ENCODE results near the gene TMCC2. TPM values are rescaled to one million over a fixed set of nuclear protein-coding genes. Genes with fewer than 3 reads are reported as not detected.
"Not testable (repeated sequence)": the region's sequence is repeated elsewhere in the genome, so short reads cannot be mapped to it uniquely, and the experiment has no call there.

TMCC2 gene
- total RNA-seq, 1 donor from 2014 or later = 13.4 TPM

DNA sequence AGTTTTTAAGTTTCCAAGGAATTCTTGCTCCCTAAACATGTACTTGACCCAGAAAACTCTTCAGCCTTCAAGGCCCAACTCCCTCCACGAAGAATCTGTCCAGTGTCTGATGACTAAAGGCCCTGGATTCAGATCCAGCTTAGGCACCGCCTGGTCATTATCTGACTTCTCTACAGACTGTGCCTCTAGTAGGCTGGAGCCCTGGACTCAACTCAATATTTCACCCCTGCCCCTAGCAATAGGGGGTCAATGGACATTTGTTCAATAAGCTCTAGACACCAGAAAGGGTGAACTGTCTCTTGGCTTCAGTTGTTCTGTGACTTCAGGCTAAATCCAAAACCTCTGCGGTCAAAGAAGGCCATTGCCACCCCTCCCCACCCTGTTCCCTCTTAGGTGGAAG, 59.3 kb downstream of the TMCC2 start:
- H3K27me3 Mint-ChIP-seq (ENCODE audit: low read depth) = peaks cover 13% of the 10 kb centered on the region
- H3K36me3 Mint-ChIP-seq (ENCODE audit: low read depth) = no peaks in the 10 kb centered on the region
- intact Hi-C loops (cut with micrococcal nuclease) = loop anchor here (5.0 kb wide), 1 partner anchor 85 kb away; no protein-coding TSS in a partner anchor
- no peak overlapping the region for H3K27ac Mint-ChIP-seq
- no peaks in the 10 kb centered on the region for H3K9me3 Mint-ChIP-seq
- peak overlapping the region; percentile 41 for H3K4me3 Mint-ChIP-seq (ENCODE audit: low read depth)
- no peak for DNase-seq (ENCODE audit: low spot score)
- H3K4me1 Mint-ChIP-seq (ENCODE audit: low read depth) = peaks cover 63% of the 10 kb centered on the region

DNA sequence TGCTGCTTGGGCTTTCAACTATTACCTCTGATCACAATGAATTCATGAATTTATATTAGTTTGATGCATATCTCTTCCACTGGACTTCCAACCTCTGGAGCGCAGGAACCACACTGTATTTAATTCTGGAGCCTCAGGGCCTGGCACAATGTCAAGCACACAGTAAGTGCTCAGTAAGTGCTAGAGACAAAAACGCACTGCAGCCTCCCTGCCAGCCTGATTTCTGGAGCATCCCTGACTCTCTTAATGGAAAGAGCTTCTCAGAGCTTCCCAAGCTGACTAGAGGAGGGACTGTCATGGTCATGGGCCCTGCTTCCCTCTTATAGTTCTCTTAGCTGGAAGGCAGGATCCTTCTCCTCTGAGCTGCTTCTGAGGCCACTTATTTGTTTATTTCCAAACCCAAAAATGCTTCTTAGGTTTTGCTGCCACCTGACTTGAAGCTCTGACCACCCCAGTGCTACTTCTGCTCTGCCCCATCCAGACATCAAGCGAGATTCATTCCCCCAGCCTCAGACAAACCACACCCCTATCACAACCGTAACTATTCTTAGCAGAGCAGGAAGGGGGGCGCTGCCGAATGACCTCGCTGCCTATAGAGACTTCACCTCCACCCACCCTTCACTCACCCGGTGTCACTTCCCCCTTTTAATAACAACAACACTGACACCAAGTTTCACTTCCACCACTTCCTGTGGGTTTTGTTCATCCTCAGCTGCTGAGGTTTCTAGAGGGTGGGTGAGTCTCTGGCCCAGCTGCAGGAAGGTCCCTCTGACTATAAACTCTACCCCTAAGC, 60.2 kb downstream of the TMCC2 start:
- peaks cover 5% of the 10 kb centered on the region for H3K27me3 Mint-ChIP-seq (ENCODE audit: low read depth)
- peak overlapping the region; percentile 41 for H3K4me3 Mint-ChIP-seq (ENCODE audit: low read depth)
- H3K9me3 Mint-ChIP-seq = no peaks in the 10 kb centered on the region
- peak overlapping the region; percentile 63 for H3K27ac Mint-ChIP-seq
- peak; percentile 82 for DNase-seq (ENCODE audit: low spot score)
- intact Hi-C loops (cut with micrococcal nuclease) = loop anchor here (1.0 to 5.0 kb wide), 2 partner anchors 33 to 86 kb away; partner anchors contain the start of gene NUAK2
- peaks cover 58% of the 10 kb centered on the region for H3K4me1 Mint-ChIP-seq (ENCODE audit: low read depth)
- H3K36me3 Mint-ChIP-seq (ENCODE audit: low read depth) = no peaks in the 10 kb centered on the region

DNA sequence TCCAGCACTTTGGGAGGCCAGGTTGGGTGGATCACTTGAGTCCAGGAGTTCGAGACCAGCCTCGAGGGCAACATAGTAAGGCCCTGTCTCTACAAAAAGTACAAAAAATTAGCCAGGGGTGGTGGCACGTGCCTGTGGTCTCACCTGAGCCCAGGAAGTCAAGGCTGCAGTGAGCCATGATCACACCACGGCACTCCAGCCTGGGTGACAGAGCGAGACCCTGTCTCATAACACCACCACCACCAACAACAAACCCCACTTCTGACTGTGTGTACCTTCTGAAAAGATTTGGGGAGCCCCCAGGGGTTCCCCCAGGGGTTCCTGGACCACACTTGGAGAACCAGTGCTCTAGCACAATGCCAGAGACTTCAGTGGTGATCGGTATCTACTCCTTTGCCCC, 63.9 kb downstream of the TMCC2 start:
- Mint-ChIP-seq H3K4me3 (ENCODE audit: low read depth) (no peak overlapping the region), H3K9me3 (no peaks in the 10 kb centered on the region), H3K27me3 (ENCODE audit: low read depth) (peaks cover 13% of the 10 kb centered on the region), H3K27ac (no peak overlapping the region), H3K4me1 (ENCODE audit: low read depth) (peaks cover 39% of the 10 kb centered on the region), H3K36me3 (ENCODE audit: low read depth) (no peaks in the 10 kb centered on the region)
- intact Hi-C loops (cut with micrococcal nuclease) = no loop called here
- no peak for DNase-seq (ENCODE audit: low spot score)

DNA sequence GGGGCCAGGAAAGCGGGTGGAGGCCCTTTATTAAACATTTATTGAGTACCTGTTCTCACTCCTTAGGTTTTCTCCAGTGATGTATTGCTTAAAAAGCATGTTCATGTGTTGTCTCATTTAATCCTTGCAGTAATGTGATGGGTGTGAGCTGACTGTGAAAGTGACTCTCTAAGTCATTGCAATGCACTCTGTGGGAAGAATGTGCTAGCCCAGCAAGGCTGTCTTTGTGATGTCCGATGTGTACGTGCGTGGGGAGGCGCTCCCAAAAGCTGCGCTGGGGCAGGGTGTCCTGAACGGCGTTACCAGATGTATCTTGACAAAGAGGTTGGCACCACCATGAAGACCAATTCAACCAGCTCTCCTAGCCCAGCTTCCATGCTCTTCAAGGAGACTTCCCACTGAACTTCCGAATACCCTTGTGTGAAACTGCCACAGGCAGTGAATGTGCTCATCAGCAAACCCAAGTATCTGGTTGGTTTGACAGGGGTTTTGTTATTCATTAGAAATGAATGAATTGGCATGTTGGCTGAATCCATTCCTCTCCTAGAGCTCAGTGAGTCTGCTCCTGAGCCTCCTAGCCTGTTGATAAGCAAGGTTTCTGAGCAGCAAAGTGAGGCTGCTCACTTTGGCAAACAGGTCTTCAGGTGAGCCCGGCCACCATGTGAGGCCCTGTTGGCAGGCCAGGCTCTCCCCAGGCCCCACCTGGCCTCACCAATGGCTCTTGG, 65.8 kb downstream of the TMCC2 start:
- Mint-ChIP-seq H3K27me3 (ENCODE audit: low read depth) (peaks cover 13% of the 10 kb centered on the region), H3K27ac (no peak overlapping the region), H3K4me3 (ENCODE audit: low read depth) (no peak overlapping the region), H3K9me3 (no peaks in the 10 kb centered on the region), H3K4me1 (ENCODE audit: low read depth) (peaks cover 23% of the 10 kb centered on the region), H3K36me3 (ENCODE audit: low read depth) (no peaks in the 10 kb centered on the region)
- no peak for DNase-seq (ENCODE audit: low spot score)
- intact Hi-C loops (cut with micrococcal nuclease) = no loop called here

DNA sequence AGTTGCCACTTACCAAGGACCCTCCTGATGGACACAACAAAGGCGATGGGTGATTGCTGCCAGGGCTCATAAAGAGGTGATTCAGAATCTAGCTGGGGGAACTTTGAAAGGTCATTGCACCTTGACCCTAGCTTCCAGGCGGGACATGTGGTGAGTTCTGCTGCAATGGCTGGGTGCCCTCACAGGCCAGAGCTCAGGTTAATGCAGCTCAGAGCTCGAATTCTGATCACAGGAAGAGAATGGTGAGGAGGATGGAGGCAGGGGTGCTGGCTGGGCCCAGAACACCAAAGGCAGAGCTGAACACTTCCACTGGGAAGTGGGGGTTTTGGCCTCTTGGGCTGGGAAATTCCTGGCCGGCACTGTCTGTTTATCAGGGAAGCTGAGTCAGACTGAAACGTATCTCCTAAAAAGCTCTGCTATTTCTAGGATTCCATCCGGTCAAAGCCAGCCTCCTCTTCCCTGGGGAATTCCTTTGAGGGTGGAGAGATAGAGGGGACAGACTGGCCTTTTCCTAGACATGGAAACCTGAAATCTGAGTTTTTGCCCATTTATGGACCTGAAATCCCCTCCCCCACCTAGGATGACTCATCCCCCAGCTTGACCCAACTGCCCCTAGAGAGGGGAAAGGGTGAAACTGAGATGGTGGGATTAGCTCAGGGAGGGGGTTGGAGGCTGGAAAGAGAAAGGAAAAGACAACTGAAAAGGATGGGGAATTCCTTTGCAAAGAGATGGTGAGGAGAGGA, 66.6 kb downstream of the TMCC2 start:
- Mint-ChIP-seq H3K36me3 (ENCODE audit: low read depth) (no peaks in the 10 kb centered on the region), H3K27ac (no peak overlapping the region), H3K4me1 (ENCODE audit: low read depth) (peaks cover 20% of the 10 kb centered on the region), H3K27me3 (ENCODE audit: low read depth) (peaks cover 11% of the 10 kb centered on the region), H3K4me3 (ENCODE audit: low read depth) (no peak overlapping the region), H3K9me3 (no peaks in the 10 kb centered on the region)
- intact Hi-C loops (cut with micrococcal nuclease) = no loop called here
- DNase-seq (ENCODE audit: low spot score) = no peak

DNA sequence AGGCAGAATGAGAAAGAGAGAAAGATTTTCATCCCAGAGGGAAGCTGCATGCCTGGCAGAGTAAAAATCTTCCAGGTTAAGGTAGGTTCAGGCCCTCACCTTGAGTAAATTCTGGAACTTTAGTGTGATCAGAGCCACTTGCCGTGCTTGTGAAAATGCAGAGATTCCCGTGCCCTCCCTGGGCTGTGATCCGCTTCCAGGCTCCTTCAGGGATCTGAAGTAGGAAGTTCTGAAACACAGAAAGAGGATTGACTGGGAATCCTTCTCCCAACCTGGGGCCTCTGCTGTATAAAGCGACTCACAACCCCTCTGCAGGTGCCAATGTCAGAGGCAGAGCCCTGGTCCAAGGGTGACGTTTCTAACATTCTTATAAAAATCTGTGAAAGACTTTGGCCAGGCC, 67.2 kb downstream of the TMCC2 start:
- Mint-ChIP-seq H3K4me3 (ENCODE audit: low read depth) (no peak overlapping the region), H3K36me3 (ENCODE audit: low read depth) (no peaks in the 10 kb centered on the region), H3K27ac (no peak overlapping the region), H3K4me1 (ENCODE audit: low read depth) (peaks cover 20% of the 10 kb centered on the region), H3K9me3 (no peaks in the 10 kb centered on the region), H3K27me3 (ENCODE audit: low read depth) (peaks cover 11% of the 10 kb centered on the region)
- intact Hi-C loops (cut with micrococcal nuclease) = no loop called here
- no peak for DNase-seq (ENCODE audit: low spot score)

DNA sequence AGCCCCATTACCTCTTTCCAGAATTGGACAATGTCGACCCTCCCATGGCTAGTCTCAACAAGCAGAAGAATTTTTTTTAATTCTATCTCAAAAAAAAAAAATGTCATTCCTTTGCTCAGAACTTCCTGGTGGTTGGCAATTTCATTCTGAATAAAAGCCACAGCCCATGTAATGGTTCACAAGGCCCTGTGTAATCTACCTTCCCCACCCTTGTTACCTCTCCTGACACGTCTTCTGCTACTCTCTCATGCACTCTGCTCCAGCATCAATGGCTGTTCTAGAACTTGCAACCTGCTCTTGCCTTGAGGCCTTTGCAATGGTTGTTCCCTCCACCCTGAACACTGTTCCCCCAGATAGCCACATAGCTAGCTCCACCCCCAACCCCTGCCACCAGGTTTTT, 68.4 kb downstream of the TMCC2 start:
- H3K27me3 Mint-ChIP-seq (ENCODE audit: low read depth) = peaks cover 11% of the 10 kb centered on the region
- no peak for DNase-seq (ENCODE audit: low spot score)
- no peak overlapping the region for H3K27ac Mint-ChIP-seq
- intact Hi-C loops (cut with micrococcal nuclease) = no loop called here
- H3K9me3 Mint-ChIP-seq = no peaks in the 10 kb centered on the region
- no peaks in the 10 kb centered on the region for H3K36me3 Mint-ChIP-seq (ENCODE audit: low read depth)
- no peak overlapping the region for H3K4me3 Mint-ChIP-seq (ENCODE audit: low read depth)
- peaks cover 20% of the 10 kb centered on the region for H3K4me1 Mint-ChIP-seq (ENCODE audit: low read depth)

DNA sequence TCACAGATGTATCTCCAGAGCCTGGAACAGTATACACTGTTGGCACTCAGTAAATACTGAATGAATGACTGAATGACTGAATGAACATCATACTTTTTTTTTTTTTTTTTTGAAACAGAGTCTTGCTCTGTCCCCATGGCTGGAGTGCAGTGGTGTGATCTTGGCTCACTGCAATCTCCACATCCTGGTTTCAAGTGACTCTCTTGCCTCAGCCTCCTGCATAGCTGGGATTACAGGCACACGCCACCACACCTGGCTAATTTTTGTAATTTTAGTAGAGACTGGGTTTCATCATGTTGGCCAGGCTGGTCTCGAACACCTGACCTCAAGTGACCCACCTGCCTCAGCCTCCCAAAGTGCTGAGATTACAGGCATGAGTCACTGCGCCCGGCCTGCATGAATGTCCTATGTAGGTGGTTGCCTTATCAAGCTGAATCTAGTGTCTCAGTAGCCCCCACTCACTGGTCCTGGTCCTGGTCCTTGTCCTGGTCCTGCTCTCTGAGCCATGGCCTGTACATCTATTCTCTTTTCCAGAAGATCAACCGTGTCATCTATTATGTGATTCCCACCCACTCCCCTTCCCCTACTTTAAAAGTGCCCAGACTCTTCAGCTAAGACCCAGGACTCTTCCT, 69.9 kb downstream of the TMCC2 start:
- H3K9me3 Mint-ChIP-seq; intact Hi-C loops (cut with micrococcal nuclease); H3K4me3 Mint-ChIP-seq (ENCODE audit: low read depth); DNase-seq (ENCODE audit: low spot score); H3K36me3 Mint-ChIP-seq (ENCODE audit: low read depth); H3K27ac Mint-ChIP-seq: not testable (repeated sequence)
- peaks cover 11% of the 10 kb centered on the region for H3K27me3 Mint-ChIP-seq (ENCODE audit: low read depth)
- H3K4me1 Mint-ChIP-seq (ENCODE audit: low read depth) = peaks cover 16% of the 10 kb centered on the region

DNA sequence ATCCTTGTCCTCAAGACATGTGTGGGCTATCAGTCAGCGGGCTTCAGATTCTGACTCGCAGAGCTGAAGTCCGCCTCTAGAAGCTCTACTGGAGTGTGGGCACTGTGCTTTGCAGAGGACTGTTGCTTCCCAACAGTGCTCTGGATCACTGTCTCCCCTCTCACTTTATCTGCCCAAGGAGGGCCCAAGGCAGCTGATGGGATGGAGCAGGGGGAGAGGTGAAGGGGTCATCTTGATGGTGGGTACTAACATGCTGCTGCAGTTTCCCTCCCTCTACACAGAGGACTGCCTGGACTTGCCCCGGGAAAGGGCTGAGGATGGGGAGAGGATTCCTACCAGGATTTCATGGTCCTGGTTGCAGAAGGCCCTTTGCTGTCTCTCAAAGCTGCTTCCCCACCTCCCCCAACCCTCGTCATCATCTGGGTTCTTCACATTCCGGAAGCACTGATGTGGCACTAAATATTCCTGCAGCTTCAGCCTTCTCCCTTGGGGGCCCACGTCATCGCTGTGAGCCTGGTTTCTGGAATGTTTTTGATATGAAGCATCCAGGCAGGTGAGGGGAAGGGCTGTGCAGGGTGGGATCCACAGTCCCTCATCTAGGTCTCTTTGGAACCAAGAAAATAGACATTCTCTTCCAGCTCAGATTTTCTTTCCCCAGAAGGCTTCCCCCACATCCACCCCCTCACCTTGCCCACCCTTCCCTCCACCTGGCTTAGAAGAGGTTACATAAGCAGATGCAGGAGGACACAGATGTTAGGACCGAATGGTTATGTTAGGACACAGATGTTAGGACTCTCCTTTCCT, 70.6 kb downstream of the TMCC2 start:
- Mint-ChIP-seq H3K9me3 (no peaks in the 10 kb centered on the region), H3K36me3 (ENCODE audit: low read depth) (peaks cover 6% of the 10 kb centered on the region), H3K4me3 (ENCODE audit: low read depth) (no peak overlapping the region), H3K27me3 (ENCODE audit: low read depth) (peaks cover 8% of the 10 kb centered on the region), H3K4me1 (ENCODE audit: low read depth) (peaks cover 16% of the 10 kb centered on the region), H3K27ac (no peak overlapping the region)
- DNase-seq (ENCODE audit: low spot score) = no peak
- intact Hi-C loops (cut with micrococcal nuclease) = no loop called here

DNA sequence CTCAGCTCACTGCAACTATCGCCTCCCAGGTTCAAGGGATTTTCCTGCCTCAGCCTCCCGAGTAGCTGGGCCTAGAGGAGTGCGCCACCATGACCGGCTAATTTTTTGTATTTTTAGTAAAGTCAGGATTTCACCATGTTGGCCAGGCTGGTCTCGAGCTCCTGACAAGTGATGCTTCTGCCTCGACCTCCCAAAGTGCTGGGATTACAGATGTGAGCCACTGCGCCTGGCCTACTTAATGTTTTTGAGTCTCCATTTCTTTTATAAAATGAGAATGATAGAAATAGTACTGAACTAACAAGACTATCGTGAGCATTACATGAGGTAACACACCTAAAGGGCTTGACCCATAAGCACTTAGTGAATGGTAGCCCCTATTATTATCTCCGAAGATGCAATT, 72.4 kb downstream of the TMCC2 start:
- peaks cover 2% of the 10 kb centered on the region for H3K27me3 Mint-ChIP-seq (ENCODE audit: low read depth)
- peaks cover 14% of the 10 kb centered on the region for H3K36me3 Mint-ChIP-seq (ENCODE audit: low read depth)
- no peak overlapping the region for H3K4me3 Mint-ChIP-seq (ENCODE audit: low read depth)
- intact Hi-C loops (cut with micrococcal nuclease) = no loop called here
- H3K4me1 Mint-ChIP-seq (ENCODE audit: low read depth) = peaks cover 19% of the 10 kb centered on the region
- no peaks in the 10 kb centered on the region for H3K9me3 Mint-ChIP-seq
- no peak for DNase-seq (ENCODE audit: low spot score)
- no peak overlapping the region for H3K27ac Mint-ChIP-seq

DNA sequence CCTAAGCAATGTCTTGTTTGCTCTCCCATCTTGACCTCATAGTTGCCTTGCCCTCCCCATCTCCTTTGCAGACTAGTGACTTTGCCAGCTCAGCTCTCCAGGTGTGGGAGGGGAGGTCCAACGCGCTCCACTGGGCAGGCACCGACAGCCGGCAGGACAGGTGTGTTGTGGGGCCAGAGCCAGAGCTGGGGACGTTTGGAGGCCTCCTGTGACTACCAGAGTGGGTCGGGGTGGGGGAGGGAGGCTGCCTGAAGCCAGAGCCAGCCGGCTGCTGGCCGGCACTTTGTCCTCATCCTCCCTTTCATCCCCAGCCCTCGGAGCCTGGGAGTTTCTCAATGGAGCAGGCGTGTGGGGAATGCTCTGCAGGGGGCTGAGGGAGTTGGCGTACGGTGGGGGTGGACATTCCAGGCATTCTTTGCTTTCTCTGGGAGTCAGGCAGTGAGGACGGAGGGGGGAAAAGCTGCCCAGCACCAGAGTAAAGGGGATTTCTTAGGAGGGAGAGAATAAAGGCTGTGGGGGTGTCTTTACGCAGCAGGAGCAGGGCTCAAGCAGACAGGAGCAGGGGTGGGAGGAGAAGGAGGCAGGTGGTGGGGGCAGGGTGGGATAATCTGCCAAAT, 73.6 kb downstream of the TMCC2 start:
- H3K9me3 Mint-ChIP-seq = no peaks in the 10 kb centered on the region
- H3K4me3 Mint-ChIP-seq (ENCODE audit: low read depth) = no peak overlapping the region
- H3K4me1 Mint-ChIP-seq (ENCODE audit: low read depth) = peaks cover 15% of the 10 kb centered on the region
- peaks cover 18% of the 10 kb centered on the region for H3K36me3 Mint-ChIP-seq (ENCODE audit: low read depth)
- DNase-seq (ENCODE audit: low spot score) = no peak
- no peaks in the 10 kb centered on the region for H3K27me3 Mint-ChIP-seq (ENCODE audit: low read depth)
- intact Hi-C loops (cut with micrococcal nuclease) = no loop called here
- no peak overlapping the region for H3K27ac Mint-ChIP-seq

Data from activated T-helper 2 cell treated with anti-CD3 and anti-CD28 coated beads, Interferon-gamma antibody, Interleukin-2, Interleukin-4, amounts not matched to agents 10 μg/mL and 5 μg/mL and 100 μg/mL, durations not matched to agents 14 hours and 24 hours and 36 hours (primary cell).